GM12865 (cell line): Measurements from ENCODE around the gene IL17RE.

Experiments
- DNase-seq: peaks from one replicate; pipeline ENCODE4 v3.0.0; 2010; ENCODE audit warnings: low read depth
- H3K4me3 ChIP-seq: 2 replicates; pipeline ENCODE4 v1.5.1; 2011; ENCODE audit warnings: mild to moderate bottlenecking, low read depth, low read length, control low read depth
- CTCF ChIP-seq: IDR thresholded peaks from 2 replicates; pipeline ENCODE4 v1.5.1; 2011; ENCODE audit warnings: low read length, control low read depth, low read depth, inconsistent platforms; ENCODE audit not compliant: insufficient read depth; ENCODE audit errors: missing control alignments

IL17RE gene

GRCh38 chr3:9949626-9950025, 47.0 kb downstream of the IL17RE start:
- no peak overlapping the region for H3K4me3 ChIP-seq
- no peak for TF ChIP-seq CTCF
- DNase-seq = no peak

- peak overlapping the region; percentile 83 for H3K4me3 ChIP-seq
- no peak for TF ChIP-seq CTCF
- DNase-seq = peak; percentile 78
These were observed 48.5 kb downstream of the IL17RE start for GRCh38 chr3:9951126-9951525.

- peak; percentile 37 for DNase-seq
- TF ChIP-seq CTCF = no peak
- H3K4me3 ChIP-seq = peak overlapping the region; percentile 83
These were observed 48.9 kb downstream of the IL17RE start for GRCh38 chr3:9951598-9951961.

GRCh38 chr3:9951962-9952805, 49.5 kb downstream of the IL17RE start, which contains the start of gene PRRT3:
PRRT3 (minus strand) TSS chr3:9952408; CDS start chr3:9950115, 2,293 bp downstream.
- H3K4me3 ChIP-seq = peak within 1 kb of the TSS; percentile 83
- DNase-seq = peak; percentile 78
- TF ChIP-seq CTCF = no peak

DNA sequence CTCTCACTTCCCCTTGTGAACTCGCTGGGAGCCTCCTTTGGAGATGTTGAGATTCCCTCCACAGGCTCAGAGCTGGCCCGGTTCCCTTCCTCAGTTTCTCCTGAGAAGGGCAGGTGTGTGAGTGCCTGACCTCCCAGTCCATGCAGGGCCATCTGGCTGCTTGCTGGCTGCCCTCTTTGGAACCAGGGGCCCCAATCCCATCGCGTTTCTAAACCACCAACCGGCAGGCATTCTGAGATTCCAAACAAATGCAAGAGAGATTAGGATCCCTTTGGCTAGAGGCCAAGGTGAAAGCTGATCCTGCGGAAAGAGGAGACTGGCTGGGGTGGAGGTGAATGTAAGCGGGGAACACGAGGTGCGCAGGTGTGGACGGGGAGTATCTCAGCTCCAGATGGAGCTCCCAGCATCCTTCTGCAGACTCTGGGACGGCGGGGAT, 52.4 kb downstream of the IL17RE start:
- no peak for TF ChIP-seq CTCF
- DNase-seq = no peak
- no peak overlapping the region for H3K4me3 ChIP-seq

DNA sequence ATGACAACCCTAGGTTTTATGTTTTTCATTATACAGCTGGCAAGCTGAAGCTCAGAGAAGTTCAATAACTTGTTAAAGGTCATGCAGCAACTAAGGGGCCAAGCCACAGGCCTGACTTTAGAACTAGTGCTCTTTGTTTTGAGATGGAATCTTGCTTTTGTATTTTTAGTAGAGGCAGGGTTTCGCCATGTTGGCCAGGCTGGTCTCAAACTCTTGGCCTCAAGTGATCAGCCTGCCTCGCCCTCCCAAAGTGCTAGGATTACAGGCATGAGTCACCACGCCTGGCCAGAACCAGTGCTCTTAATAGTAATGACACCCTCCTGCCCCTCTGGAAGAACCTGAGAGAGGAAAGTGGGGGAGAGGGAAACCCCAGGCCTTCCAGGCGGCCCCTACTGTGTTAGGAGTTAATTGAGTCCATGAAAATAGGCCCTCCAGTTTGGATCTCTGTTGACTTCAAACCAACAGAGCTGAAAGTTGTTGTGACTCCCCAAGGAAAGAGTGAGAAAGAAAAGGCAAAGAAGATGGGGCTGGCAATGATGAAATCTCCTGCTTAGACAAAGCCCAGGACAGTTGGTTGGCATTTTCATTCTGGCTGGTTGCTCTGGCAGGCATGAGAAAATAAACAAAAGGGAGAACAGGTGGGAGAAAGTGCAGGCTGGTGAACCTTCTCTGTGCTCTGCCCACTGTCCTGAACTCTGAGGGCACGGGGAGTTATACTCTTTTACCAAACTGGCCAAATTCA, 53.1 kb downstream of the IL17RE start:
- H3K4me3 ChIP-seq = no peak overlapping the region
- no peak for DNase-seq
- no peak for TF ChIP-seq CTCF

- no peak for DNase-seq
These were observed 54.6 kb downstream of the IL17RE start for GRCh38 chr3:9957214-9957613.

More at GRCh38 chr3:9957214-9957613, 54.6 kb downstream of the IL17RE start:
- no peak overlapping the region for H3K4me3 ChIP-seq
- TF ChIP-seq CTCF = no peak
